HEK293 (cell line): ENCODE results near the gene PRPF40B.

ENCODE experiments used
- CTCF ChIP-seq: fragments of 450-650 bp; formaldehyde crosslinking; IDR thresholded peaks from 2 replicates; pipeline ENCODE4 v1.5.1; 2016; ENCODE audit warnings: missing biosample characterization, missing genetic modification characterization
- KLF16 ChIP-seq: fragments of 450-650 bp; formaldehyde crosslinking; IDR thresholded peaks from 2 replicates; pipeline ENCODE4 v1.5.1; 2017; ENCODE audit warnings: missing biosample characterization, missing genetic modification characterization
- PATZ1 ChIP-seq: fragments of 450-650 bp; formaldehyde crosslinking; IDR thresholded peaks from 2 replicates; pipeline ENCODE4 v1.5.1; 2016; ENCODE audit warnings: missing biosample characterization, missing genetic modification characterization
- ZNF10 ChIP-seq: fragments of 450-650 bp; formaldehyde crosslinking; IDR thresholded peaks from 2 replicates; pipeline ENCODE4 v1.5.1; 2017; ENCODE audit warnings: missing biosample characterization, missing genetic modification characterization
- ZNF433 ChIP-seq: fragments of 450-650 bp; formaldehyde crosslinking; IDR thresholded peaks from 2 replicates; pipeline ENCODE4 v1.5.1; 2016; ENCODE audit warnings: missing biosample characterization, missing genetic modification characterization, low read depth
- ZSCAN30 ChIP-seq: fragments of 450-650 bp; IDR thresholded peaks from 2 replicates; pipeline ENCODE4 v1.5.1; 2018; ENCODE audit warnings: missing biosample characterization, mild to moderate bottlenecking, missing genetic modification characterization, moderate library complexity

- TF ChIP-seq KLF16 (tag by site-specific recombination) (no peak), CTCF (tag by site-specific recombination) (no peak), ZNF10 (tag by site-specific recombination) (no peak), PATZ1 (tag by site-specific recombination) (no peak), ZSCAN30 (tag by site-specific recombination) (no peak), ZNF433 (tag by site-specific recombination) (no peak)
Measured at GRCh38 chr12:49678711-49679110, 55.4 kb downstream of the PRPF40B start.
